HG03565 (cell line): ENCODE data around the gene SPATA31A6.
"Not testable (repeated sequence)": the region's sequence is repeated elsewhere in the genome, so short reads cannot be mapped to it uniquely, and the experiment has no call there.

Experiments
- ATAC-seq: cut with Tn5 transposase; IDR thresholded peaks from one replicate; pipeline ENCODE4 v1.9.1; 2021; ENCODE audit warnings: mild to moderate bottlenecking, moderate library complexity; ENCODE audit not compliant: unreplicated experiment

SPATA31A6 gene

GRCh38 chr9:42183359-42183758 lies at the start of gene SPATA31A6:
Gene SPATA31A6 (plus strand): TSS chr9:42183659. CDS start chr9:42183688, 29 bp downstream.
- ATAC-seq = not testable (repeated sequence)

- ATAC-seq = not testable (repeated sequence)
These were observed 23.2 kb upstream of the SPATA31A6 start for GRCh38 chr9:42160299-42160698.

- ATAC-seq = not testable (repeated sequence)
These were observed 36.4 kb downstream of the SPATA31A6 start for GRCh38 chr9:42219861-42220260.

- ATAC-seq = not testable (repeated sequence)
These were observed 39.8 kb downstream of the SPATA31A6 start for GRCh38 chr9:42223230-42223629.

GRCh38 chr9:42233031-42233430 lies 49.6 kb downstream of the SPATA31A6 start:
- not testable (repeated sequence) for ATAC-seq

GRCh38 chr9:42234610-42235009 lies 51.2 kb downstream of the SPATA31A6 start:
- not testable (repeated sequence) for ATAC-seq

GRCh38 chr9:42235352-42235991 lies 52.0 kb downstream of the SPATA31A6 start:
- not testable (repeated sequence) for ATAC-seq

GRCh38 chr9:42236097-42236496 lies 52.6 kb downstream of the SPATA31A6 start:
- not testable (repeated sequence) for ATAC-seq

- ATAC-seq = not testable (repeated sequence)
These were observed 53.9 kb downstream of the SPATA31A6 start for GRCh38 chr9:42237381-42237780.

- not testable (repeated sequence) for ATAC-seq
These were observed 55.4 kb downstream of the SPATA31A6 start for GRCh38 chr9:42238862-42239261.
